GM12865 (cell line): ENCODE data around the gene GRID1.

ENCODE experiments used
- DNase-seq: peaks from one replicate; pipeline ENCODE4 v3.0.0; 2010; ENCODE audit warnings: low read depth
- H3K4me3 ChIP-seq: 2 replicates; pipeline ENCODE4 v1.5.1; 2011; ENCODE audit warnings: mild to moderate bottlenecking, low read depth, low read length, control low read depth
- CTCF ChIP-seq: IDR thresholded peaks from 2 replicates; pipeline ENCODE4 v1.5.1; 2011; ENCODE audit warnings: low read length, control low read depth, low read depth, inconsistent platforms; ENCODE audit not compliant: insufficient read depth; ENCODE audit errors: missing control alignments

The GRID1 gene

GRCh38 chr10:86207226-86207625 is 159.4 kb downstream of the GRID1 start:
- TF ChIP-seq CTCF: no peak
- H3K4me3 ChIP-seq: no peak overlapping the region
- no peak for DNase-seq

- DNase-seq: no peak
- TF ChIP-seq CTCF: no peak
- H3K4me3 ChIP-seq: no peak overlapping the region
Measured at GRCh38 chr10:86206240-86206579, 160.4 kb downstream of the GRID1 start.

GRCh38 chr10:86205306-86206239 is 161.0 kb downstream of the GRID1 start:
- TF ChIP-seq CTCF: no peak
- no peak overlapping the region for H3K4me3 ChIP-seq
- DNase-seq: no peak

- no peak overlapping the region for H3K4me3 ChIP-seq
- TF ChIP-seq CTCF: no peak
- DNase-seq: no peak
Measured at GRCh38 chr10:86204421-86205305, 161.9 kb downstream of the GRID1 start.

GRCh38 chr10:86203162-86203905 is 163.3 kb downstream of the GRID1 start:
- DNase-seq: peak; percentile 32
- no peak for TF ChIP-seq CTCF
- H3K4me3 ChIP-seq: no peak overlapping the region

- H3K4me3 ChIP-seq: no peak overlapping the region
- DNase-seq: no peak
- no peak for TF ChIP-seq CTCF
Measured at GRCh38 chr10:86202226-86202735, 164.3 kb downstream of the GRID1 start.
